ENCODE measurements around the gene L3MBTL4.

GRCh38 chr18:6374340-6374739 lies 40.4 kb downstream of the L3MBTL4 start:
- TF ChIP-seq NFXL1 (CRISPR knock-in tag; IDR thresholded peaks at IDR 0.05) = no peak
- TF ChIP-seq POLR2AphosphoS5 (IDR thresholded peaks at IDR 0.05; ENCODE audit: control insufficient read depth, insufficient read depth, low read depth, low read length) = no peak
- no peak for TF ChIP-seq CTCF (IDR thresholded peaks at IDR 0.05 in 2 of 3, conservative IDR thresholded peaks at IDR 0.05 in 1 of 3; ENCODE audit: insufficient read depth in 2 of 3, low read depth in 1 of 3, low read length in 3 of 3)
- TF ChIP-seq ZNF41 (CRISPR knock-in tag; conservative IDR thresholded peaks at IDR 0.05) = no peak
- TF ChIP-seq FOSL1 (tag; conservative IDR thresholded peaks at IDR 0.05) = no peak
- TF ChIP-seq ZNF282 (CRISPR knock-in tag; IDR thresholded peaks at IDR 0.05) = no peak
- TF ChIP-seq ERF (CRISPR knock-in tag; IDR thresholded peaks at IDR 0.05) = no peak
- TF ChIP-seq MAFF (IDR thresholded peaks at IDR 0.05; ENCODE audit: low read length) = no peak
- TF ChIP-seq, protein P1, sequence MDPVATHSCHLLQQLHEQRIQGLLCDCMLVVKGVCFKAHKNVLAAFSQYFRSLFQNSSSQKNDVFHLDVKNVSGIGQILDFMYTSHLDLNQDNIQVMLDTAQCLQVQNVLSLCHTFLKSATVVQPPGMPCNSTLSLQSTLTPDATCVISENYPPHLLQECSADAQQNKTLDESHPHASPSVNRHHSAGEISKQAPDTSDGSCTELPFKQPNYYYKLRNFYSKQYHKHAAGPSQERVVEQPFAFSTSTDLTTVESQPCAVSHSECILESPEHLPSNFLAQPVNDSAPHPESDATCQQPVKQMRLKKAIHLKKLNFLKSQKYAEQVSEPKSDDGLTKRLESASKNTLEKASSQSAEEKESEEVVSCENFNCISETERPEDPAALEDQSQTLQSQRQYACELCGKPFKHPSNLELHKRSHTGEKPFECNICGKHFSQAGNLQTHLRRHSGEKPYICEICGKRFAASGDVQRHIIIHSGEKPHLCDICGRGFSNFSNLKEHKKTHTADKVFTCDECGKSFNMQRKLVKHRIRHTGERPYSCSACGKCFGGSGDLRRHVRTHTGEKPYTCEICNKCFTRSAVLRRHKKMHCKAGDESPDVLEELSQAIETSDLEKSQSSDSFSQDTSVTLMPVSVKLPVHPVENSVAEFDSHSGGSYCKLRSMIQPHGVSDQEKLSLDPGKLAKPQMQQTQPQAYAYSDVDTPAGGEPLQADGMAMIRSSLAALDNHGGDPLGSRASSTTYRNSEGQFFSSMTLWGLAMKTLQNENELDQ (CRISPR knock-in tag; IDR thresholded peaks at IDR 0.05; ENCODE audit: borderline replicate concordance) = no peak
- TF ChIP-seq ZFP36 (IDR thresholded peaks at IDR 0.05; ENCODE audit: low read depth, low read length, partially characterized antibody) = no peak
- no peak for TF ChIP-seq RAD21 (CRISPR knock-in tag; conservative IDR thresholded peaks at IDR 0.05 in 1 of 2, IDR thresholded peaks at IDR 0.05 in 1 of 2)

Data from K562 (cell line).